Measurements from ENCODE around the gene GBA2. TPM values are rescaled to one million over a fixed set of nuclear protein-coding genes. Genes with fewer than 3 reads are reported as not detected.

The GBA2 gene
- polyA plus RNA-seq, 1 of the 3 experiments (the other 2 are of a cell fraction): 71.5 TPM

- peaks cover 38 to 43% of the 10 kb centered on the region in 2 experiments for H3K4me1 ChIP-seq (ENCODE audit: control insufficient read depth in 1 of 2, insufficient read depth in 2 of 2, low read depth in 1 of 2, low read length in 1 of 2)
Measured at GRCh38 chr9:35729700-35730485, 19.1 kb downstream of the GBA2 start.

GRCh38 chr9:35729101-35729500, 19.9 kb downstream of the GBA2 start:
- 70% methylated on average over 3 of the region's 3 CpGs for WGBS (ENCODE audit: low lambda C conversion rate)
- TF ChIP-seq TCF12 (IDR thresholded peaks at IDR 0.05): no peak
- TF ChIP-seq REST (IDR thresholded peaks at IDR 0.05; ENCODE audit: low read depth, low read length): no peak
- TF ChIP-seq NFIC (IDR thresholded peaks at IDR 0.05; ENCODE audit: borderline replicate concordance): no peak
- Histone ChIP-seq H3K79me2 (ENCODE audit: insufficient read depth) (peaks cover 89% of the 10 kb centered on the region), H3F3A (replicated peaks; ENCODE audit: insufficient read depth) (peaks cover 44% of the 10 kb centered on the region), H3K9me2 (no peaks in the 10 kb centered on the region), H3K4me3 (ENCODE audit: low read depth in 2 of 2, low read length in 1 of 2) (peak overlapping the region; percentile 27 to 96; a peak in 3 of 4 replicates), H3K27me3 (ENCODE audit: insufficient read depth) (no peaks in the 10 kb centered on the region), H2AFZ (ENCODE audit: low read depth) (no peak overlapping the region), H3K4me2 (peak overlapping the region; percentile 91), H3K4me1 (ENCODE audit: control insufficient read depth in 1 of 2, insufficient read depth in 2 of 2, low read depth in 1 of 2, low read length in 1 of 2) (peaks cover 35 to 43% of the 10 kb centered on the region in 2 experiments), H3K27ac (ENCODE audit: low read depth in 2 of 2, low read length in 1 of 2) (peak overlapping the region; percentile 68 to 94; a peak in 3 of 4 replicates), H3K9me3 (no peaks in the 10 kb centered on the region), H3K9ac (peak overlapping the region; percentile 62; the same call in 1 of the 2 replicates), H4K20me1 (ENCODE audit: insufficient read depth) (peaks cover 18% of the 10 kb centered on the region), H3K36me3 (replicated peaks in 1 of 2; ENCODE audit: control insufficient read depth in 1 of 2, insufficient read depth in 2 of 2, low read length in 1 of 2) (peaks cover 21 to 27% of the 10 kb centered on the region in 2 experiments)
- no peak for DNase-seq
- ChIA-PET CTCF (interaction anchor here (0.6 to 9.7 kb wide), 11 partner anchors 14 to 77 kb away, joined by 3 to 103 read pairs (median 4); partner anchors contain the start of genes CA9, CCDC107 and RMRP), POLR2A (no interaction called here)

More at GRCh38 chr9:35729700-35730485, 19.1 kb downstream of the GBA2 start:
- Histone ChIP-seq H3K79me2 (ENCODE audit: insufficient read depth) (peaks cover 90% of the 10 kb centered on the region), H2AFZ (ENCODE audit: low read depth) (no peak overlapping the region), H3K9ac (peak overlapping the region; percentile 94; the same call in 1 of the 2 replicates), H3K4me3 (ENCODE audit: low read depth in 2 of 2, low read length in 1 of 2) (peak overlapping the region; percentile 89 to 96; a peak in 3 of 4 replicates), H3K27ac (ENCODE audit: low read depth in 2 of 2, low read length in 1 of 2) (peak overlapping the region; percentile 68 to 94; a peak in 3 of 4 replicates), H4K20me1 (ENCODE audit: insufficient read depth) (peaks cover 18% of the 10 kb centered on the region), H3K36me3 (replicated peaks in 1 of 2; ENCODE audit: control insufficient read depth in 1 of 2, insufficient read depth in 2 of 2, low read length in 1 of 2) (peaks cover 15 to 25% of the 10 kb centered on the region in 2 experiments), H3K27me3 (ENCODE audit: insufficient read depth) (no peaks in the 10 kb centered on the region), H3F3A (replicated peaks; ENCODE audit: insufficient read depth) (peaks cover 52% of the 10 kb centered on the region), H3K9me2 (no peaks in the 10 kb centered on the region), H3K9me3 (no peaks in the 10 kb centered on the region), H3K4me2 (peak overlapping the region; percentile 91)
- POLR2A ChIA-PET: interaction anchor here (1.6 to 3.1 kb wide), 2 partner anchors 19 to 54 kb away, joined by 6 to 28 read pairs; partner anchors contain the start of genes GBA2 and RGP1
- 44% methylated on average over 6 of the region's 6 CpGs for WGBS (ENCODE audit: low lambda C conversion rate)
- CTCF ChIA-PET: interaction anchor here (0.6 to 9.7 kb wide), 14 partner anchors 15 to 84 kb away, joined by 3 to 103 read pairs (median 4); partner anchors contain the start of genes ARHGEF39, CA9, CCDC107 and RMRP
- DNase-seq: peak; percentile 76
- TF ChIP-seq POLR2AphosphoS5 (IDR thresholded peaks at IDR 0.05; ENCODE audit: low read depth, low read length) (no peak), SMC3 (IDR thresholded peaks at IDR 0.05; ENCODE audit: low read depth, low read length) (0 out of 2 replicates have a peak, but pooled peaks have one; percentile 9), RXRA (IDR thresholded peaks at IDR 0.05; ENCODE audit: borderline replicate concordance, low read depth) (no peak), CTCF (IDR thresholded peaks at IDR 0.05) (peak; percentile 67), RAD21 (IDR thresholded peaks at IDR 0.05; ENCODE audit: low read length) (peak; percentile 36; the same call in 1 of the 2 replicates)

Data from SK-N-SH (cell line).